SK-N-MC (cell line): ENCODE results near the gene RDH5.

Experiments
- EZH2 ChIP-seq: fragments of 200-600 bp; sonication (generic); IDR thresholded peaks from one replicate; pipeline ENCODE4 v1.6.1; 2017; ENCODE audit warnings: antibody characterized with exemption
- POLR2AphosphoS5 ChIP-seq: IDR thresholded peaks from 2 replicates; pipeline ENCODE4 v1.6.1; 2012; ENCODE audit warnings: mild to moderate bottlenecking, low read depth, low read length, borderline replicate concordance

- no peak for TF ChIP-seq POLR2AphosphoS5
- no peak for TF ChIP-seq EZH2
Observed at GRCh38 chr12:55707219-55707671, 12.9 kb upstream of the RDH5 start.
